Endodermal cell (in vitro differentiated cells): ENCODE data around the gene MRGPRE. TPM values are rescaled to one million over a fixed set of nuclear protein-coding genes. Genes with fewer than 3 reads are reported as not detected.

Source experiments
- DNase-seq: peaks from one replicate; pipeline ENCODE4 v3.0.0-alpha.2; 2017
- H3K27ac ChIP-seq: 2 replicates; pipeline ENCODE4 v1.5.1; 2013; ENCODE audit warnings: mild to moderate bottlenecking, low read depth, low read length, moderate library complexity
- H3K27me3 ChIP-seq: 2 replicates; pipeline ENCODE4 v1.6.1; 2013; ENCODE audit warnings: mild to moderate bottlenecking, low read length, moderate library complexity; ENCODE audit not compliant: insufficient read depth, control insufficient read depth, poor library complexity, severe bottlenecking
- H3K36me3 ChIP-seq: 2 replicates; pipeline ENCODE4 v1.7.0; 2013; ENCODE audit warnings: mild to moderate bottlenecking, low read length, moderate library complexity; ENCODE audit not compliant: control insufficient read depth, insufficient read depth
- H3K4me1 ChIP-seq: one replicate; pipeline ENCODE4 v1.7.0; 2013; ENCODE audit warnings: low read length; ENCODE audit not compliant: control insufficient read depth, insufficient read depth
- H3K4me3 ChIP-seq: 2 replicates; pipeline ENCODE4 v1.5.1; 2013; ENCODE audit warnings: mild to moderate bottlenecking, low read length, moderate library complexity
- H3K9ac ChIP-seq: 2 replicates; pipeline ENCODE4 v1.6.1; 2013; ENCODE audit warnings: mild to moderate bottlenecking, low read length, moderate library complexity; ENCODE audit not compliant: poor library complexity, severe bottlenecking; ENCODE audit errors: extremely low read depth
- H3K9me3 ChIP-seq: 2 replicates; pipeline ENCODE4 v1.6.1; 2013; ENCODE audit warnings: mild to moderate bottlenecking, low read length, moderate library complexity; ENCODE audit not compliant: control insufficient read depth
- H3K27ac Mint-ChIP-seq: 2 replicates; pipeline ENCODE4 v1.8.0; 2020; ENCODE audit warnings: mixed read lengths
- H3K27me3 Mint-ChIP-seq: 2 replicates; pipeline ENCODE4 v1.8.0; 2021; ENCODE audit warnings: mild to moderate bottlenecking, mixed read lengths; ENCODE audit not compliant: insufficient read depth
- H3K36me3 Mint-ChIP-seq: 2 replicates; pipeline ENCODE4 v1.8.0; 2020; ENCODE audit warnings: low read depth, mixed read lengths
- H3K4me1 Mint-ChIP-seq: 2 replicates; pipeline ENCODE4 v1.8.0; 2020; ENCODE audit warnings: mixed read lengths
- H3K4me3 Mint-ChIP-seq: 2 replicates; pipeline ENCODE4 v1.8.0; 2020; ENCODE audit warnings: mild to moderate bottlenecking, moderate library complexity, mixed read lengths
- H3K9me3 Mint-ChIP-seq: 2 replicates; pipeline ENCODE4 v1.8.0; 2020; ENCODE audit warnings: mild to moderate bottlenecking, mixed read lengths
- WGBS, 2 experiments: methylation state at CpG; one replicate each; pipeline versions ENCODE4 v1.1.5 to v1.1.7; 2013; ENCODE audit warnings: missing lambda C conversion rate in 2 of 2, mixed read lengths in 1 of 2; ENCODE audit not compliant: insufficient coverage in 1 of 2, insufficient read length in 1 of 2; 5-methylcytosine and 5-hydroxymethylcytosine counted together
- total RNA-seq, 2 donors: library from RNA; stranded (reverse); fragmentation: NEBNext Ultra II Directional in 1 of 2; extraction: Animal tissue kit (Norgen Biotek cat#: 25700) in 1 of 2; gene quantifications; 2 replicates in 1 of 2; 3 replicates in 1 of 2; pipeline ENCODE4 v1.2.1, GENCODE V29; 2021
- TF ChIP-seq, protein P1 (sequence below): fragments of 200-600 bp; sonication (generic); conservative IDR thresholded peaks from 2 replicates; pipeline ENCODE4 v1.5.0; 2021; ENCODE audit warnings: antibody characterized with exemption, mild to moderate bottlenecking

MRGPRE gene
- total RNA-seq, 2 donors from 2014 or later = not detected

DNA sequence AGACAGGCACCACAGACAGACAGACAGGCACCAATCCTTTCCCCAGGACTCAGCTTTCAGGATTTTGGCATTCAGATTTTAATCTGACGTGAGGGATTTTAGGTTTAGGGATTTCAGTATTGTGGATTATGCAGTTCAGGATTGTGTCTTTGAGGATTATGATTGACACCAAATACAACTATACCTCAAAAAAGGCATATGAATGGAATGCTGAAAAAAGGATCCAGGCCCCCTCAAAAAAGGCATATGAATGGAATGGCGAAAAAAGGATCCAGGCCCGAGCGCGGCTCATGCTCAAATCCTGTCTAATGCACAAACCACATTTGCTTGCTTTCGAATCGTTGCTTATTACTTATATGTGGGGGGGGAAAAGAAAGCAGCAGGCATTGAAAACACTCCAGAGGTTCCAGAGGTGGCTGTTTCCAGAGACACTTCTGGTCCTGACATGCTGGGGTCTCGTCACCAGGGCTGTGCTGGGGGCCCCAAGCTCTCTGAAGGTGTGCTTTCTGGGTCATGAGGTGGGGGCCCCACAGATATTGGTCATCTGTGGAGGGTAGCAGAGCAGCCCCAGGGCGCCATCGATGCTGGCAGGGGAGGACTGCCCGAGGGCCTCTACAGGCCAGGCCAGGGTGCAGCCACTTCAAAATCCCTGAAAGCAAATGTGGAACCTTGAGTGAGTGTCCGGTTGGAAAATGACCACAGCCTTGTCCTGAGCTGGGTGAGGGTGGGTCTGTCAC is 50.3 kb downstream of the MRGPRE start:
- TF ChIP-seq, protein P1, sequence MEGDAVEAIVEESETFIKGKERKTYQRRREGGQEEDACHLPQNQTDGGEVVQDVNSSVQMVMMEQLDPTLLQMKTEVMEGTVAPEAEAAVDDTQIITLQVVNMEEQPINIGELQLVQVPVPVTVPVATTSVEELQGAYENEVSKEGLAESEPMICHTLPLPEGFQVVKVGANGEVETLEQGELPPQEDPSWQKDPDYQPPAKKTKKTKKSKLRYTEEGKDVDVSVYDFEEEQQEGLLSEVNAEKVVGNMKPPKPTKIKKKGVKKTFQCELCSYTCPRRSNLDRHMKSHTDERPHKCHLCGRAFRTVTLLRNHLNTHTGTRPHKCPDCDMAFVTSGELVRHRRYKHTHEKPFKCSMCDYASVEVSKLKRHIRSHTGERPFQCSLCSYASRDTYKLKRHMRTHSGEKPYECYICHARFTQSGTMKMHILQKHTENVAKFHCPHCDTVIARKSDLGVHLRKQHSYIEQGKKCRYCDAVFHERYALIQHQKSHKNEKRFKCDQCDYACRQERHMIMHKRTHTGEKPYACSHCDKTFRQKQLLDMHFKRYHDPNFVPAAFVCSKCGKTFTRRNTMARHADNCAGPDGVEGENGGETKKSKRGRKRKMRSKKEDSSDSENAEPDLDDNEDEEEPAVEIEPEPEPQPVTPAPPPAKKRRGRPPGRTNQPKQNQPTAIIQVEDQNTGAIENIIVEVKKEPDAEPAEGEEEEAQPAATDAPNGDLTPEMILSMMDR = no peak
- no peak overlapping the region for H3K4me3 Mint-ChIP-seq
- WGBS, 2 experiments = 95 to 96% methylated on average over 6 to 12 of the region's 12 CpGs
- Histone ChIP-seq H3K4me1 (no peaks in the 10 kb centered on the region), H3K36me3 (no peaks in the 10 kb centered on the region), H3K9me3 (peaks cover 5% of the 10 kb centered on the region), H3K27me3 (peaks cover 5% of the 10 kb centered on the region), H3K9ac (no peak overlapping the region), H3K4me3 (no peak overlapping the region), H3K27ac (no peak overlapping the region)
- H3K4me1 Mint-ChIP-seq = no peaks in the 10 kb centered on the region
- H3K9me3 Mint-ChIP-seq = peaks cover 10% of the 10 kb centered on the region
- H3K27me3 Mint-ChIP-seq = peaks cover 47% of the 10 kb centered on the region
- no peak overlapping the region for H3K27ac Mint-ChIP-seq
- no peaks in the 10 kb centered on the region for H3K36me3 Mint-ChIP-seq
- DNase-seq = no peak

DNA sequence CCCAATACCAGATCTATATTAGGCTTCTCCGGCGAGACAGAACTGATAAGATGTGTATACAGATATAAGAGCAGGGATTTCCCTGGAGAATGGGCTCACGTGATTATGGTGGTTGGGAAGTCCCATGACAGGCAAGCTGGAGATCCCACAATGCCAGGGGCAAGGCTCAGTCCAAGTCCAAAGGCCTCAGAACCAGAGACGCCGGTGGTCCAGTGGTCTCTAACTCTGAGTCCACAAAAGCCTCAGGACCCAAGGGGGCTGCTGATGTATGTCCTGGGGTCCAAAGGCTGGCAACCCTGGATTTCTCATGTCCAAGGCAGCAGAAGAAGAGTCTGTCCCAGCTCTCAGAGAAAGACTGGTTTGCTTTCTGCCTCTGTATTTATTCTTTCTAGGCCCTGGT is 51.3 kb downstream of the MRGPRE start:
- Histone ChIP-seq H3K27ac (no peak overlapping the region), H3K27me3 (peaks cover 5% of the 10 kb centered on the region), H3K4me1 (no peaks in the 10 kb centered on the region), H3K9ac (no peak overlapping the region), H3K9me3 (peaks cover 15% of the 10 kb centered on the region), H3K4me3 (no peak overlapping the region), H3K36me3 (no peaks in the 10 kb centered on the region)
- Mint-ChIP-seq H3K4me1 (no peaks in the 10 kb centered on the region), H3K4me3 (no peak overlapping the region), H3K27me3 (peaks cover 48% of the 10 kb centered on the region), H3K9me3 (peaks cover 20% of the 10 kb centered on the region), H3K36me3 (no peaks in the 10 kb centered on the region), H3K27ac (no peak overlapping the region)
- TF ChIP-seq, protein P1 = no peak
- no peak for DNase-seq
- WGBS, 2 experiments = 94 to 100% methylated on average over 3 to 5 of the region's 5 CpGs

DNA sequence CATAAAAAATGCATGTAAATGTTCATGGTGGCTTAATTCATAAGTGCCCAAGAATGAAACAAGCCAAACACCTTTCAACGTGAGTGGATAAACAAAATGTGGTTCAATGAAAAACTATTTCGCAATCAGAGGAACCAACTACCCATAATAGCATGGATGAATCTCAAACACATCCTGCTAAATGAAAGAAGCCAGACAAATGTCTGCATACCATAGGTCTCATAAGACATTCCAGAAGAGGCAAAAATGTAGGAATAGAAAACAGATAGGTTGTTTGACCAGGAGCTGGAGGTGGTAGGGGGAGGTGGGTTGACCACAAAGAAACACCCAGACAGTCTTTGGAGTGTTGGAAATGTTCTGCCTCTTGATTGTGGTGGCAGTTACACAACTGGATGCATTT is 53.9 kb downstream of the MRGPRE start:
- TF ChIP-seq, protein P1 = no peak
- Mint-ChIP-seq H3K27me3 (peaks cover 44% of the 10 kb centered on the region), H3K9me3 (peaks cover 25% of the 10 kb centered on the region), H3K36me3 (no peaks in the 10 kb centered on the region), H3K4me3 (no peak overlapping the region), H3K4me1 (no peaks in the 10 kb centered on the region), H3K27ac (no peak overlapping the region)
- Histone ChIP-seq H3K9me3 (peaks cover 16% of the 10 kb centered on the region), H3K4me1 (no peaks in the 10 kb centered on the region), H3K27me3 (peaks cover 5% of the 10 kb centered on the region), H3K4me3 (no peak overlapping the region), H3K36me3 (no peaks in the 10 kb centered on the region), H3K27ac (no peak overlapping the region), H3K9ac (no peak overlapping the region)
- no peak for DNase-seq
- WGBS, 2 experiments = 94 to 95% methylated on average over 2 of the region's 2 CpGs
